HG03039 (cell line): ENCODE results near the gene BCL11A.
A peak's percentile ranks its signal among the peaks of the same experiment; 100 is the strongest.

Source experiments
- ATAC-seq: cut with Tn5 transposase; IDR thresholded peaks from one replicate; pipeline ENCODE4 v1.9.1; 2021; ENCODE audit warnings: mild to moderate bottlenecking, moderate library complexity; ENCODE audit not compliant: unreplicated experiment

BCL11A gene

DNA sequence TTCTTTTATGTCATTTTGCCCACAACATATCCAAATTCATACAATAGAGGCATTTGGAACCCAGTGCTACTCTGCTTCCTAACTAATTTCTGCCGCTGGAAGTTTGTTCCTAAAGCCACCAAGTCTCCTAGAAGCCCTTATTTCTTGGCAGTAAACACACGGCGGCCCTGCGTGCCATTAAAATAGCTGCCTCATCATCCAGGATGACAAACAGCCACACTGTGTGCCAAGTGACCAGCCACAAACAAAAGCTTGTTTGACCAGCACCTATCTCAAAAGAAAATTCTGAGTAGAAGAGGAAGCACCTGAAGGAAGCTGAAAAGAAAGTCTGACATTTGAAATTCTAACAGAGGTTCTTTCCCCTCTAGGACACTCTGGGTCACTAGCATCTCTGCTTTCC is 64.2 kb downstream of the BCL11A start:
- ATAC-seq: no peak

DNA sequence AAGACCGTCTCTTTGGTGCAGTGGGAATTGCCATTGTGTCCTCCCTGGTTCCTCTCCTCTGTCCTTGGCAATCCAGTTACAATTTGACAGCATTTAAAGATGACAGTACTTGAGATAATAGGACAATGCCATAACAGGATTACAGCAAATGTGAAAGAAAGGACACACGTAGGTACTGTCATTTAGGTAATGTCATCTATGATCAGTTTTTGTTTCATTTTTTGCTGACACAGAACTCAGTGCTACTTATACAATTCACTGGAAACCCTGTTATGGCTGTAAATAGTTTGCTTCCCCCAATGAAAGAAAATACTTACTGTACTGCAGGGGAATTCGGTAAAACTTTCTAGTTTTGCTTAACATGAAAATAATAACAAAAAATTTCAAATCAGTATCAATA is 65.2 kb downstream of the BCL11A start:
- peak; percentile 63 for ATAC-seq

DNA sequence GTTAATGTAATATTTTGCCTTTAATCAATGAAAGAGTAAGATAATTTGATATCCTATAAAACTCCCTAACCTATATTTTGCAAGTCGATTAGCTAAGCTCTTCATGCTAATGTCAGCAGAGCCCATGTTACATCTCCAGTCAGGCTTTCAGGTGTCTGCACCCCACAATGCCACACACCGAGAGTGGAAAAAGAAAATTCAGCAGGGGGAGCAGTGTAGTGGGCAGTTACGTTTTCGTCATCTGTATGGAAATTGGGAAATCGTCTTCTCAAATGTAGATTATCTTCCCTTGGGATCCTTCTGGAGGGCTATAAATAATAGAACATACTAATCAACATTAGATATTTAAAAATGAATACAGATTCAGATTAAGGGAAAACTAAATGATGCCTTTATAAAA is 66.3 kb downstream of the BCL11A start:
- ATAC-seq: no peak

DNA sequence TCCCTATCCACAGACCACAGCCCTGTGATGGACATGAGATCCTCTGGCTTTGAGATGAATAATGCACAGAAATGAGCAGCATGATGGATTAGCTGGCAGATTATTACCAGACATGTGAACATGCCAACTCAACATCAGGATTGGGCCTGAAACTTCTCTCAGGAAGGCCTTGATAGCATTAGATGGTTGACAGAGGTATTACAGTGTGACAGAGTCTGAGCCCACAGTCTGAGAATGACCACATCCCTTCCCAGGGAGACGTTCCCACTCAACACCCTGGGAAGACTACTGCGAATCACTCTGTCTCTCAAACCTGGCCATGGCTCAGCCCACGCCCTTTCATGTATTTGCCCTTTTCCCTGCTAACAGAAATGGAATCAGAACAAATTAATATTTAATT is 66.9 kb downstream of the BCL11A start:
- no peak for ATAC-seq

DNA sequence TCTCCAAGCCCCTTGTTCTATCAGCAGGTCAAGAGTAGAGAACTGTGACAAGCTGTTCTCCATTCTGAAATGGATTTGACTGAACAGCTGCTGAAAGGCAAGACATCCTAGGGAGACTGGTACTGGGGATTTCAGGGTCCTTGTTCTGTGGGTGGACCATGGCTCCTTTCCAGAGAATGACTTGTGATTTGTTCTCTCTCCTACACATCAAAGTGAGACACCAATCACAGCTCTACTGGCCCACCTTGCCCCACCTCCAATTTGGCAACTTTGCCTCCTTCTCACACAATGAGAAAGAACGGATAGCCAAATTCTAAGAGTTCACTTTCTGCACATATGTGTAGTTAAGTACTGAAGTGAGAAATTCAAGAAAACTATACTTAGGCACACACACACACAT is 67.4 kb downstream of the BCL11A start:
- no peak for ATAC-seq

DNA sequence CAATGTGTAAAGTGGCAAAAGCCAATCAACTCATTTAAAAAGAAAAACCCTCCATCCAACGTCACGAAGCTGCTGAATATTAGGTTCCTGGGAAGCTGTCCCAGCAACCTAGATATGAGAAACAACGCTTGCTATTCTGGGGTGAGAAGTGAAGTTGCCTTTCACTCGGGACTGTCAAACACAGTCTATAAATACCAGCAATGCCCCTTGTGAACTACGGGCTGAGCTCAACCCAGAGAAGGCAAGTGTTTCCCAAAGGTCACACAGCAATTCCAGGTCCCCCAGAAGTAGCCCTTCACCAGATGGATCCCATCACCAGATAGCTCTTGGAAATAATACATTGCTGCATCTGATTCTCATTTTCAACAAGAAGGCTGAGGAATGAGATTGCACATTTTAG is 67.9 kb downstream of the BCL11A start:
- ATAC-seq: no peak

DNA sequence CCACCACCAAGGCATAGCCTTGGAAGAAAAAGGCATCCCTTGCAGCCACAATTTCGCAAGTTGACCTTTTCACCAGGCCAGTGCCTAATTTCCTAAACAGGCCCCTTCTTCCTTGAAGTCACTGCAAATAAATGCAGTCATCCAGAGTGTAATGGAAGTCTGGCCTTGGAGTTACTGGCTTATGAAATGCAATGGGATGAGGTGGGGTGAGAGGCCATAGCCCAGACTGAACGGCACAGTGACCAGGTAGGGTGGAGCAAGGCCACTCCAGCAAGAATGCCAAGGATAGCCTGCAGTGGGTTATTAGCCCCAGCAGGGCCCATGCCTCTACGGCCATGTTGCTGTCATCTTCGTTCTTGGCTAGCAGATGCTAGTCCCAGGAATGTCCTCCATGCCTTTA is 68.4 kb downstream of the BCL11A start:
- ATAC-seq: no peak

DNA sequence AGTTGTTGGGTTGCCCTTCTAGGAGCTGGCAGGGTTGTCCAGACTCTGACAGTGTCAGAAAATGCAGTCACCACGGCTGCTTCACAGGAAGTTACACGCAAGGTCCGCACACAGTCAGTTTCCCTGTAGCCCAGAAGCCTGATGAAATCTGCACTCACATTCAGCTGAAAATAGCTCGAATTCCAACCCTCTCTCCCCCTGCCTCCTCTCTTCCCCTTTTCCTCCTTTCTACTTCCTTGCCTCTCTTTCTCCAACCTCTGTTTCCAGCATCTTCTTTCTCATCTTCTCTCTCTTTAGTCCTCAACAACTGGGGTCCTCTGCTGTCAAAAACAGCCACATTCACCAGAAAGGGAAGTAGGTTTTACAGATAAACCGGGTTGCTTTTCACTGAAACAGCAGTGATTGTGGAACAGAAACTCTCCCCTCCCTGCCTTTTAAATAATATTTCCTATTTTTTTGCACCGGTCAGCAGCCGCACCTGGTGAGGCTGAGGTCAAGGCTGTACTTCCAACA is 69.3 kb downstream of the BCL11A start:
- ATAC-seq: no peak

DNA sequence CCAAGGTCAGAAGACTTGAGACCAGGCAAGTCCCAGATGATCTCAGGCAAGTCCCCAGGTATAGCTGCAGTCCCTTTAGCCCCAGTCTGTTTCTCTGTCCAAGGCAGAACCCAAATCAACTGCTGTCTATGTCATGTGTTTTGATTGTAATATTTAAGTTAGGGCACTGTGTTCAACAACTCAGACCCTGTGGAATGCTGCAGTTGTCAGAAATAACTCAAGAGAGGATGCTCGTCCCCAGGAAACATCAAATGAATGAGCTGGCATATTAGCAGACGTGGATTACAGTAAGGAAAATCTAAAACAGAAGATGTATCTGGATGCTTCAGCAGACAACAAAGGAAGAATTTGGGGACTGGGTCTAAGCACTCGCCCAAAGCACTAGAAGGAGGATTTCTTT is 70.1 kb downstream of the BCL11A start:
- no peak for ATAC-seq

DNA sequence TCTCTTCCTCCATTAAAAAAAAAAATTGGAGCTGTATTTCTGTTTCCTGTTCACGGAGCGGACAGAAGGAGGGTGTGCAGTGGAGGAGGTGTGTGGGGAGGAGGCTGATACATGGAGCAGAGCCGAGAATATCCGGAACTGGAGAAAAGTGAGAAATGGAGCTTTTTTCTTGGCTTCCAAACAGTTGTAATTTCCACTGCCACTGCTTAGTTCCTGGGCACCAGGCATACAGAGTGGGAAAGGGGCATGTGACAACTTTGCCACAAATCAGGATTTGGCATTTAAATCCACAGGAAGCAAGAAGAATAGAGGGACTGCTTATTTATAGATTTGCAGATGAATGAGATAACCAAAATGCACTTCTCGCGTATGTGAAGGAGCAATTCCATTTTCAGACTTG is 71.2 kb downstream of the BCL11A start:
- no peak for ATAC-seq

DNA sequence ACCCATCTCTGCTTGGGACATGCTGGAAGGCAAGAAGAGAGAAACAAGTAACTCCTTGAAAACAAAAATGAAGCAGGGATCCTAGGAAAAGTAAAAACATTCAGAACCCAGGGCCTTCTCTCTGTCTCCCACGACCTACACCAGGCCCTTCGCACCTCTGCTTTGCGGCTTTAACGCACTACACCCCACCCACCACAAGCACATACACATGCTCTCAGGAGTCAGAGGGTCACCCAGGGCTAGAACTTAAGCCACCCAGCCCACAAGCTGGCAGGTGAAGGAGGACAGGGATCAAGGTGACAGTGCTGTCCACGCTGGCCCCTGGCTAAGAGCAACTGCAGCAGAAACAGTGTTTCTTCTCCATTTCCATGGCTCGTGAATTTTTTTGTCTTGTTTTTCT is 72.2 kb downstream of the BCL11A start:
- ATAC-seq: no peak

DNA sequence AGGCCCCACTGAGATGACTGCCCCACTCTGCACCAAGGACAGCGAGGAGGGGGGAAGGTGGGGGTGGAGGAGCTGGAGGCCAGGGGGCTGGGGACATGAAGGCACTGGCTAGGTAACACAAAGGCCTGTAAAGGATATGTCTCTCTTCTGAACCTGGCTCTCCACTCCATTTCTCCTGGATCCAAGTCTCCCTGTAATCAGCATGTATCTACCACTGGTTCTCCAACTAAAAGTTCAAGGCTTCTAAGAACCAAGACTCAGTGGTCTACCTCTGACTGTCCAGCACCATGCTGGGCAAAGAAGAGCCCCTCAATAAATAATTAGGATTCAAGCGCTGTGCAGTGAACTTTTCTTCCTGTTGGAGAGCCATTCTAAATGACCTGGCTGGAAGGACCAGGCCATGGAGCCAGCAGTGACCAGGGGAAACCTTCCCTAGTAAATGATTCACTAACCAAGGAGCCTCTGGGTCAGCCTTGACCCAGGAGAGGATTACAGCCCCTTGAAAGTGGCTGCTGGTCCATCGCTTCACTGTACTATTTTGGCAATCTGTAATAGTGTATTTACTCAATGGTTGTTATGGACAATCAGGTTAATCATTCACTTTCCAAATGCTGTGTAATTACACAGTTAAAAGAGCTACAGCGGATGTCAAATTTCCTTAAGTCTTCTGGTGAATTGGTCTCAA is 73.2 kb downstream of the BCL11A start:
- ATAC-seq: no peak

DNA sequence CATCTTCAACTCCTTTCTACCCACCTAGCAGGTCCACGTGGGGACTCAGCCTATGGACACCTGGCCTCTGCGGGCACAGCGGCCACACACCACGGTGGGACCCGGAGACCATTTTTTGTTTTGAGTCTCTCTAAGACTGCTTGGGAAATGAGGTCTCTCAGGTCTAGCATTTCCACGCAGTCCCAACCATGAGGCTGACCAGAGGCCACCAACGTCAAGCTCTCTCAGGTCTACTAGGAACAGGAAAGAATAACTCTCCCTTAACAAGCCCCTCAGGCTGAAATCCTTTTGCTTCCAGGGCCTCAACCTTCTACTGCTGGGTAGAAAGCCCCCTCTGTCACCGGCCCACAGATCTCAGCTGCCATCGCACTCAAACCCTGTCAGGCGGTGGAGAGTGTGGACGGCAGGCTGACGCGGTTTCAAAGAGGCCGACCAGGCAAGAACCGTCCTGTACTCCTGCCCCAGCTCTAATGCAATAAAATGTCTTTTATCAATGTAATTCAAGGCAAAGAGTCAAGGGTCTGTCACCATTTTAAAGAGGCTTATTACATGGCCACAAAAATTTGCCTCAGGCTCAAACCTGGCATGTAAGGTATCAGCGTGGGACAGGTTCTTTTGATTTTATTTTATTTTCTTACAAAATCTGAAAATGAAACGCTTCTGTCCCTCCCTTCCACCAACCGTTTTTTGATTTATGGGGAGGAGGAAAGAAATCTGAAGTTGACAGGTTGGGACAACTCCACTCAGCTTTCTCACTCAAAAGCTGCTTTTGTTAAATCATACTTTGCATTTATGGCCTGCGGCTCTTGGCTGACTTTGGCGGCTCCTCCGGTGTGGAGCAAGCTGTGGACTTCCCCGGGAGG is 74.0 kb downstream of the BCL11A start:
- ATAC-seq: no peak

DNA sequence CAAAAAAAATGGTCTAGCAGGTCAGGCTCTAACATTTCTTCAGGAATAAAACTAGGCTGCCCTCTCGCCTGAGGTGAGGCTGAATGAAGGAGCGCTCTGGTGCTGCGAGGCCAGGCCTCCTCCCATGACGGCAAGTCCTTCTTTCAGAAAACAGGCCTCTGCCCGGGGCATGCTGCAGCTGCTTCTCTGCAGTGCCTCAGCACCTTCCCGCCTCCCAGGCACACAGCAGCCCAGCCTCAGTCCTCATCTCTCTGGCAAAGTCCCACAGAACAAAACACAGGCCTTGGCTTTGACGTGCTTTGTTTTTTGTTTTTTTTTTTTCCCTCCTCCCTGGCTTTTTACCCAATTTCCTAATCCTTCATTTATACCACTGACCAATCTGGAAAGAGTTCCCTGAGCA is 74.8 kb downstream of the BCL11A start:
- ATAC-seq: no peak

DNA sequence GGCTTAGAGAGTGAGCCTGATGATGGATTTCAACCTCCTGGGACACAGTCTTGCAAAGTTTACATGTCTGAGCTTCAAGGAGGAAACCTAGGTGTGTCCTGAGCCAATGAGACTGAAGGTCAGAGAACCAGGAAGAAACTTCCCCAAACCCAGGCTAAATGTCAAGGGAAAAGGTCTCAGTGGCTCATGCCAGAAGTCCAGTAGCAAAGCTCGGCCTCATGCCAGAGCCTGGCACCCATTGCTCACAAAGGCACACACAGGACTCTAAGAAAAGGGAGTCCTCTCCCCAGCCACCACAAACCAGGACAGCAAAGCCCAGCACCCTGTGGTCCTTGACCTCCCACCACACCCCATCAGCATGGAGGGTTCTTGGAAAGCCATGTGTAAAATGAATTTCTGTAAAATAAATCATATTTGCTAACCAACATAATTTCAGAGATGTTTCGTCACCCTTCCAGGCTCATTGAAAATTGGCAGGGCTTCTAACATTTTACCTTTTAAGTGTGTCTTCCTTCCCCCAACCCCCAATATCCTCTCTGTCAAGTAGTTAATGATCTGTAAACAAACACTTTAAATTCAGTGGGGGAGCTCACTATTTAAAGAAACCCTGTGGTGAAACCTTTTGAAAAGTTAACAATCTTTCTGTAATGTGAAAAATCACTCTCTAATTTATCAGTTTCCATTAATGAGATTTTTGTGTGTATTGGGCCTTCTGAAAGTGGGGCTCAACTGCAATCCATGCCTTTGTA is 77.1 kb downstream of the BCL11A start:
- no peak for ATAC-seq

DNA sequence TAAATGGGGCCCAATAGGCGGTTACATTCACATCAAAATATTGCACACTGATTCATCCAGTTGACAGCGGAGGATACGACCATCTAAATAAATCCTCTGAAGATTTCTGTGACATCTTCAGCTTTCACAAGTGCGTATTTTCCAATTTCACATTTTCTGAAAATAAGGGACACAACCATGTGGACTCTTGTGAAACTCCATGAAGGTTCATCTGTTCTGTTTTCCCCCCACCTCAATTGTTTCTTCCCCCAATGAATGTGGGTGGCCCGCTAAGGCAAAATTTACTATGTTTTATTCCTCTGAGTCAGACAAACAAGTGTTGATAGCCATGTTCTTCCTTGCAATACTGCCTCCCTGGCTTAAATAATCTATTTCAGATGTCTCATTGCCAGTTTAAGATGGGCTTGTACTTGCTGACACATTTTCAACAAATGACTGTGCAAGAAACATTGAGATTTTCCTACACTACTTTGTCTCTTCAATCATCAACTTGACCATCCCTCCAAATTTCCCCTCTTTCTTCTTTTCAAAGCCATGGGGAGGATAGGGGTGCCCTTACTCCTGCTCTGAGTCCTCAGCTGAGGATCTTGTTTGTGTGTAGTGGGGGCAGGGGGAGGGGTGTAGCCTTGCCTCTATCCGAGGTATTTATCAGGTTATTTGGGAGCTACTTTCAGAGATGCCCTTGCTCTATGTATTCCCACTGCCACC is 78.2 kb downstream of the BCL11A start:
- no peak for ATAC-seq

DNA sequence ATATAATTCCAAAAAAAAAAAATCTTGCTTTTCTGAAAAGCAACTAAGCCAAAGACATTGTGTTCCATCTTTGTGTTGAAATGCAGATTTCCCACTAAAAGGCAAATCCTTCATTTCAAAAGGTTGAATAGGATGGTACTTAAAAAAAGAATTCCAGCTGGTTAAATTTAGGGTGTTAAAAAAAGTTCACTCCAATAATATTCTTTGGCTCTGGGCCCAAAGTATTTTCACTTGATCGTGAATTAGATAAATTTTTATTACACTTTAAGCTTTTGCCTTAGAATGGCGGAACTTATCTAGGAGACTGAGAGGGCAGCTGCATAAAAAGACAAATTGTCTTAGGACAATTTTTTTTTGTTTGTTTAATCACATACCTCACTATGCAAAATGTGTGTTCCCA is 79.2 kb downstream of the BCL11A start:
- no peak for ATAC-seq

DNA sequence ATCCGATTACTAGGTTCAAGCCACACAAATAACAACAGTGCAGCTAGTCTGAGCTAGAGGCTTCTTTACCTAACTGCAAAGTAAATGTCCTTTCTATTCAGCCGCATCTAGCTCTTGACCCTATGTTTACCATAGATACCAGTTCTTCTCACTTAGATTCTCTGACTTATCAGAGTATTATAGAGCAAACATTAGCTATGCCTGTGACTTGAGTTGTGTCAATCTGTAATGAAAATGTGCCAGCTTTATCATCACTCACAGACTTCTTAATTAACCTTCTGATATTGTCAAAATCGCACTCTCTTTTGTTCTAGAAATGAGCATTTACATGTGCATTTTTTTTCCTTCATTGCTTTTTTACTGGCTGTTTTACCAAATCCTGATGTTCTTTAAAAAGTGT is 79.9 kb downstream of the BCL11A start:
- no peak for ATAC-seq

DNA sequence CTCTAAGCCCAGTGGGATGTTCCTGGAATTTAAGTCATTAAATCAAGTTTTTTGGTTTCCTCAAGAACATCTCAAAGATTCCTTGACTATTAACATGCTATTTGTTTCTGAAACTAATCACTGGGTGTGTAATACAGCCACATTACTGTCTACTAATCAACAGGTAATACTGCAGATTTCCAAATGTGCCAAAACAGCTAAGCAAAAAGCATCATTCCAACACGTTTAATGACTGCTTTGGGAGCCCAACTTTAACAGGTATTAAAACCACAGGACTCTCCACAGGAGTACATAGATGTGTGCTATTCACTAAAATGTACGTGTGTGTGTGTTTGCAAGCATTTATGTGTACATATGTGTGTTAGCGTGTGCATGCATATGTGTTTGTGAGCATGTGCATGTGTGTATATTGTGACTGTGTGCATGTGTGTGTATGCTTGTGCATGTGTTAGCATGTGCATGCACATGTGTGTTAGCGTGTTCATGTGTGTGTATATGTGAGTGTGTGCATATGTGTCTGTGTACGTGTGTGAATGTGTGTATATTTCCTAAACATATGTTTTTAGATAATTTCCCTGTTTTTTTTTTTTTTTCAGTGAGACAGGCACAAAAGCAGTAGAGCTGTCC is 80.7 kb downstream of the BCL11A start:
- no peak for ATAC-seq

DNA sequence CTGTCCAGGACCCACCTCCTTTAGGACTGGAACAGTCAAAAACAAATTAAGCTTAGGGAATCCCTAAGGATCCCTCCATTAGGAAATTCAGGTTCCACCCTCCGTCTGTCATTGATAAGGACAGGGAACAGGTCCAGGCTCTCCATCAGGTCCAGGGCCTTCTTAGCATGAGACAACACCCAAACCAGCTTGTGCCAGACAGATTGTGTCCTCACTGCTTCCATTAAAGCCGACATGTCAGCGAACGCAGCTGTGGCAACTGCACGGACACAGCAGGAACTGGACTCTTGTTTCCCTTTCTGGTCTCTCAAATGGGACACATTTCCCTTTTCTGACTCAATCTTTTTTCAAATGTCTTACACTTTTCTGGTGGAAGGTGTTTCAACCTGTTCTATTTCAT is 81.4 kb downstream of the BCL11A start:
- ATAC-seq: no peak

DNA sequence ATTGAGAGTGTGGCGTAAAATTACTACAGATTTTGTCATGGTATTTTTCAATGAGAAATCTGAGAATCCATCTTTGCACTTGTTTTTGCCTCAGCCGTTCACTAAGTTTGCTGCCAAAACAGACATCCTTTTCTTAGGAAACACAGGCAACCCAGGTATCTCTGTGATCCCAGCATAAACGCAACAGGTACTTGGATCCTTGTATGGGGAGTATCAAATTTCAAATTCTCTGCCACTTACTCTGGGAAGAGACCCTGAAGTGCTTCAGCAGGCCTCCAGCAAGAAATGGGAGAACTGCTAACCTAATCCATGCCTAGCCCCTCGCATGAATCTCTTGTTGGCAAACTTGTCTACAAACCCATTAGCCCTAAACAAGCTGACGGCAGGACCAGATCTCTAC is 83.1 kb downstream of the BCL11A start:
- ATAC-seq: no peak
